Stomach (tissue), 9 donors: Measurements from ENCODE around the gene EPHA10. TPM values are rescaled to one million over a fixed set of nuclear protein-coding genes. Genes with fewer than 3 reads are reported as not detected.

Source experiments
- DNase-seq, 2 donors: peaks; one replicate each; pipeline versions ENCODE4 v3.0.0 to v3.0.0-alpha.2; 2013 to 2019
- H3K27ac ChIP-seq, 5 donors: fragments of 200-600 bp in 4 of 5; sonication (generic) in 4 of 5; one replicate each; pipeline ENCODE4 v1.5.1; 2013 to 2019; ENCODE audit warnings: mild to moderate bottlenecking in 1 of 5, moderate library complexity in 1 of 5
- H3K27me3 ChIP-seq, 3 donors: fragments of 200-600 bp; sonication (generic); one replicate each; pipeline ENCODE4 v1.5.1; 2017 to 2019; ENCODE audit warnings: mixed run types in 1 of 3
- H3K36me3 ChIP-seq, 4 donors: fragments of 200-600 bp; sonication (generic); 1 replicate in 3 of 4; 2 replicates in 1 of 4; pipeline ENCODE4 v1.5.1; 2016 to 2019
- H3K4me1 ChIP-seq, 4 donors: fragments of 200-600 bp; sonication (generic); one replicate each; pipeline ENCODE4 v1.5.1; 2016 to 2019
- H3K4me3 ChIP-seq, 4 donors: fragments of 200-600 bp; sonication (generic) in 3 of 4; one replicate each; pipeline ENCODE4 v1.5.1; 2016 to 2019; ENCODE audit warnings: mild to moderate bottlenecking in 1 of 4
- H3K9me3 ChIP-seq, 4 donors: fragments of 200-600 bp; sonication (generic); one replicate each; pipeline ENCODE4 v1.5.1; 2016 to 2019
- CTCF ChIP-seq, 7 experiments: fragments of 450-650 bp in 4 of 7; fragments of 200-600 bp in 3 of 7; sonication (generic) in 3 of 7; IDR thresholded peaks; one replicate each; pipeline ENCODE4 v1.5.1; 2016 to 2019; ENCODE audit warnings: antibody characterized with exemption in 7 of 7, control low read depth in 2 of 7, mild to moderate bottlenecking in 1 of 7
- EP300 ChIP-seq: sonication (generic); formaldehyde crosslinking; IDR thresholded peaks from one replicate; pipeline ENCODE4 v1.6.1; 2017; ENCODE audit warnings: antibody characterized with exemption
- POLR2A ChIP-seq, 4 donors: fragments of 450-650 bp; IDR thresholded peaks; one replicate each; pipeline ENCODE4 v1.6.1; 2016; ENCODE audit warnings: antibody characterized with exemption in 4 of 4, control low read depth in 2 of 4, mild to moderate bottlenecking in 1 of 4, moderate library complexity in 1 of 4
- POLR2AphosphoS5 ChIP-seq, 3 donors: sonication (generic); formaldehyde crosslinking; IDR thresholded peaks; one replicate each; pipeline ENCODE4 v1.6.1; 2016; ENCODE audit warnings: antibody characterized with exemption in 3 of 3
- WGBS, 5 donors: extraction: QIAGEN DNeasy Blood & Tissue Kit in 3 of 5; methylation state at CpG; one replicate each; pipeline versions ENCODE4 v1.1.5 to v1.1.7; 2013 to 2018; 5-methylcytosine and 5-hydroxymethylcytosine counted together
- intact Hi-C: fragments of 100-400 bp; cut with DNase I; formaldehyde crosslinking; loops from one replicate; pipeline ENCODE4 v1.15.1; 2023; ENCODE audit warnings: low total_unique reads
- polyA plus RNA-seq, 3 donors: library from polyadenylated mRNA; stranded (reverse); fragments of 200-250 nt; gene quantifications; one replicate each; pipeline ENCODE4 v1.2.3, GENCODE V29; 2013
- total RNA-seq, 5 donors: library from RNA; depleted of rRNA; stranded (reverse); fragments of >200 nt; gene quantifications; one replicate each; pipeline versions ENCODE4 v1.1.0 to v1.2.3, GENCODE V29; 2014 to 2016
- donor health status: healthy with polysubstance abuse.
- donor health status: Bipolar disorder and iron deficiency.
- donor health status: healthy.

EPHA10 gene
- total and polyA plus RNA-seq, 8 donors, result 0.18 to 212 (median 1.8) TPM; not detected in 1

- H3K36me3 ChIP-seq, result no peaks in the 10 kb centered on the region
- no peak overlapping the region for H3K27ac ChIP-seq
- TF ChIP-seq CTCF (IDR thresholded peaks at IDR 0.05) (no peak), EP300 (no peak), POLR2A (IDR thresholded peaks at IDR 0.05) (no peak), POLR2AphosphoS5 (IDR thresholded peaks at IDR 0.05) (no peak)
- H3K9me3 ChIP-seq, result peaks cover 0 to 8% (median 0%) of the 10 kb centered on the region in 4 donors
- H3K4me3 ChIP-seq, result no peak overlapping the region
- 45 to 66% (median 52%) methylated on average over 2 of the region's 2 CpGs for WGBS, 5 donors
- DNase-seq, result no peak
- intact Hi-C loops, result no loop called here
- peaks cover 0 to 11% (median 8%) of the 10 kb centered on the region in 4 donors for H3K4me1 ChIP-seq
- peaks cover 28 to 100% (median 63%) of the 10 kb centered on the region in 3 donors for H3K27me3 ChIP-seq
Observed at GRCh38 chr1:37762516-37762915, 2.4 kb downstream of the EPHA10 start.

- peaks cover 26 to 100% (median 58%) of the 10 kb centered on the region in 3 donors for H3K27me3 ChIP-seq
- H3K4me3 ChIP-seq, result no peak overlapping the region
- H3K4me1 ChIP-seq, result peaks cover 0 to 11% (median 8%) of the 10 kb centered on the region in 4 donors
- 56 to 63% (median 58%) methylated on average over 40 to 68 of the region's 68 CpGs for WGBS, 5 donors
- TF ChIP-seq EP300, result no peak
- no peak for TF ChIP-seq POLR2AphosphoS5 (IDR thresholded peaks at IDR 0.05)
- H3K27ac ChIP-seq, result no peak overlapping the region
- H3K9me3 ChIP-seq, result peaks cover 0 to 8% (median 0%) of the 10 kb centered on the region in 4 donors
- no peaks in the 10 kb centered on the region for H3K36me3 ChIP-seq
- intact Hi-C loops, result no loop called here
- no peak for DNase-seq
Observed at GRCh38 chr1:37761416-37762095, 3.4 kb downstream of the EPHA10 start.

- Histone ChIP-seq H3K27ac (no peak overlapping the region), H3K27me3 (peaks cover 9 to 100% (median 38%) of the 10 kb centered on the region in 3 donors), H3K4me1 (no peaks in the 10 kb centered on the region), H3K4me3 (no peak overlapping the region), H3K36me3 (no peaks in the 10 kb centered on the region), H3K9me3 (peaks cover 0 to 8% (median 0%) of the 10 kb centered on the region in 4 donors)
- intact Hi-C loops, result no loop called here
- WGBS, 5 donors, result 75 to 88% (median 85%) methylated on average over 2 of the region's 2 CpGs
- no peak for TF ChIP-seq POLR2A (IDR thresholded peaks at IDR 0.05)
- TF ChIP-seq EP300, result no peak
- no peak for TF ChIP-seq POLR2AphosphoS5 (IDR thresholded peaks at IDR 0.05)
- no peak for TF ChIP-seq CTCF (IDR thresholded peaks at IDR 0.05)
- no peak for DNase-seq
Observed at GRCh38 chr1:37759451-37759850, 5.5 kb downstream of the EPHA10 start.

GRCh38 chr1:37755951-37756560, 8.9 kb downstream of the EPHA10 start:
- peaks cover 9 to 100% (median 36%) of the 10 kb centered on the region in 3 donors for H3K27me3 ChIP-seq
- TF ChIP-seq EP300 (no peak), CTCF (IDR thresholded peaks at IDR 0.05) (no peak), POLR2A (IDR thresholded peaks at IDR 0.05) (no peak), POLR2AphosphoS5 (IDR thresholded peaks at IDR 0.05) (no peak)
- no peaks in the 10 kb centered on the region for H3K9me3 ChIP-seq
- 53 to 65% (median 61%) methylated on average over 3 to 4 of the region's 4 CpGs for WGBS, 5 donors
- no peak overlapping the region for H3K4me3 ChIP-seq
- H3K36me3 ChIP-seq, result no peaks in the 10 kb centered on the region
- DNase-seq, result no peak
- no peak overlapping the region for H3K27ac ChIP-seq
- intact Hi-C loops, result no loop called here
- peaks cover 6 to 21% (median 16%) of the 10 kb centered on the region in 4 donors for H3K4me1 ChIP-seq
